ENCODE results near the gene MTA3.
"Not testable (repeated sequence)": the region's sequence is repeated elsewhere in the genome, so short reads cannot be mapped to it uniquely, and the experiment has no call there.

MTA3 gene

DNA sequence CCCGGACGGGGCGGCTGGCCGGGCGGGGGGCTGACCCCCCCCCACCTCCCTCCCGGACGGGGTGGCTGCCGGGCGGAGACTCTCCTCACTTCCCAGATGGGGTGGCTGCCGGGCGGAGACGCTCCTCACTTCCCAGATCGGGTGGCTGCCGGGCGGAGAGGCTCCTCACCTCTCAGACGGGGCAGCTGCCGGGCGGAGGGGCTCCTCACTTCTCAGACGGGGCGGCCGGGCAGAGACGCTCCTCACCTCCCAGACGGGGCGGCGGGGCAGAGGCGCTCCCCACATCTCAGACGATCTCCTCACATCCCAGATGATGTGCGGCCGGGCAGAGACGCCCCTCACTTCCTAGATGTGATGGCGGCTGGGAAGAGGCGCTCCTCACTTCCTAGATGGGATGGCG lies 37.7 kb downstream of the MTA3 start:
- in situ Hi-C loops (cut with MboI; ENCODE audit: low sequenced_read_pairs), result not testable (repeated sequence)

DNA sequence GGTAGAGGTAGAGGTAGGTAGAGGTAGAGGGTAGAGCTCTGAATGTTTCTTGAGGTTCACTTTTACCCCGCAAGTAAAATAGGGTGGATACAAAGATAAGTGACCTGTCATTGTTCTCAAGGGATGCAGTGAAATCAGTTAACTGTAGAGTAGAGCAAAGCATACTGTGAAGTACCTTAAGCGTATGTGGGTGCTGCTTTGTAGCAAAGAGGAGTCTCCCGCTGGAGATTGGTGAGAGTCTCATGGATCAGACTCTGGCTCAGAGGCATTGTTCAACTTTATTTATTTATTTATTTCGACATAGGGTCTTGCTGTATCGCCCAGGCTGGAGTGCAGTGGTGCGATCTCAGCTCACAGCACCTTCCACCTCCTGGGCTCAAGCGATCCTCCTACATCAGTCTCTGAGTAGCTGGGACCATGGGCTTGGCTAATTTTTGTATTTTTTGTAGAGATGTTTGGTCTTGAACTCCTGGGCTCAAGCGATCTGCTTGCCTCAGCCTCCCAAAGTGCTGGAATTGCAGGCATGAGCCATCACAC lies 38.7 kb downstream of the MTA3 start:
- in situ Hi-C loops (cut with MboI; ENCODE audit: low sequenced_read_pairs), result no loop called here

DNA sequence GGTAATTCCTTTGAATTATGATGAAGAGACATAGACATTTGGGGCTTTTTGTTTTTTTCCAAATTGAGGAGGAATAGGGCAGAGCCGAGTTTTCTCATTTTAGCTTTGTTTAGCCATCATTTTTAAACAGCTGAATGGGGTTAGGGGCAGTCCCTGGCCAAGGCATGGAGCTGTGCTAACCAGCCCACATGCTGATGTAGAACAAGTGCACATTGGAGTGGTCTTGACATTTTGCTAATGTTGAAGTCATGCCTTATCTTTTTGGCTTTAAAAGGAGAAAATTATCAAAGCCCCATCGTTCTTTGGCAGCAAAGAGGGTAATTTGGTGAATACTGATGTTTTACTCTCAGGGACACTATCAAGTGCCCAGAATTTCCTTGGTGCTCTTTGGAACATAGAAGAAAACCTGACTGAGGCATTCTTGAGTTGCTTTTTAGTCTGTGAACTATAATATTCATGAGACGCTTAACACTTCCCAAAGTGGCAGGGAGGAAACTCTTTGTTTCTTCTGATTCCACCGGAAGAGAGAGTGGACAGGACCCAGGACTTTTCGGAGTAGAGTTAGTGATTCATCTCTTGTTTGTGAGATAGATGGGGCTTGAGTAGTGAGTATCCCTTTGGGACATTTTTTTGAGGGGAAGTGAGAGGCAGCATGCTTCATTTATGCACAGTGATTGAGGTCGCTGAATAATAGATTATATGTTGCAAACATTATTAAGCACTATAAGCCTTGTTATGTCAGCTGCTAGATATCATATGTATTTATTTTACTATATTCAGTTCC lies 45.0 kb downstream of the MTA3 start:
- in situ Hi-C loops (cut with MboI; ENCODE audit: low sequenced_read_pairs), result no loop called here

GRCh38 chr2:42614838-42615237 lies 46.4 kb downstream of the MTA3 start:
- in situ Hi-C loops (cut with MboI; ENCODE audit: low sequenced_read_pairs), result no loop called here

- in situ Hi-C loops (cut with MboI; ENCODE audit: low sequenced_read_pairs), result no loop called here
Measured at GRCh38 chr2:42618116-42618515, 49.7 kb downstream of the MTA3 start.

DNA sequence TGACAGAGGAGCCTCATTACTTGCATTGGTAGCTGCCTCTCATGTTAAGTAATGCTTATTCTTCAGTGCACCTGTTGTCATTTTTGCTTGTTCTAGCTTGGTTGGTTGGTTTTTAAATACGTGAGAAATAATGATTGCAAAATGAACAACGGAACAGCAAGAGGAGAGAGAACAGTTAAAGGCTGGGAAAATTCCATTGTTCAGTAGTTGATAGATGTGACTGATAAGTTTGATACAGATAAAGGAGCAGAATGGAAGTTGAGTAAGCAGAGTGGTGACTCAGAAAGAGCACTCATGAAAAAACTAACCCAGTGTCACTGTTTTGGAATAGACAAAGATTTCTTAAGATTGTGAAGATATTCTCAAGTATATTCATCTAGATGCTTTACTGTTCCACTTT lies 50.5 kb downstream of the MTA3 start:
- in situ Hi-C loops (cut with MboI; ENCODE audit: low sequenced_read_pairs), result no loop called here

GRCh38 chr2:42621626-42622025 lies 53.2 kb downstream of the MTA3 start:
- in situ Hi-C loops (cut with MboI; ENCODE audit: low sequenced_read_pairs), result not testable (repeated sequence)

DNA sequence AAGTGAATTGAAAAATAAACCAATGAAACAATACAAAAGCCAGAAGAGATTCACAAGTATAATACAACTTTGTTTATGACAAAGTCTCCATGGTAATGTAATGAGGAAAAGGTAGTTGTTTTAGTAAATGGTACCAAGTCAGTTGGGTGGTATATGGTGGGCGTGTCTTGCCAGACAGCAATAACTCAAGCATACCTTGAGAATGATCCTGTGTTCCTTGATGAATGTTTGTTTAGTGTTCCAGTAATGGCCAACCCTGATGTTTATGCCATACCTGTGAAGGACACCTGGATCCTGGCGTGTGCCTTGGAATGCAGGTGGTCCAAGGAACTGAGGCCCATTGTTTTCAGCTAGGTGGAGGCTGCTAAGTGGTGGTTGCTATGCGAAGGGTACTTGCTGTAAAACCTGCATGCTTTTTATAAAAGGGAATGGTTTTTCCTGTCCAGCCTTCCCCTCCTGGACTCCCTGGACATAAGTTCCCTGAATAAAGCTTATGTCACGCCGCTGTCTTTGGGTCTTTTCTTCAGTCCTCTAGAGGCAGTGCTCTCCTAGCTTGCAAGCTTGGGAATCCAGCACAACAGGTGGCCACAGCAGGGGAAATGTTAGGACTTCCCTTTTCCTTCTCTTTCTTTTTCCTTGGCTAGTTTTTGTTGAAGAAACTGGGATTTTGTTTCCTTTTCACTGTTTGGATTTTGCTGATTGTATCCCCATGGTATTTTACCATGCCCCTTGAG lies 54.7 kb downstream of the MTA3 start:
- in situ Hi-C loops (cut with MboI; ENCODE audit: low sequenced_read_pairs), result no loop called here

DNA sequence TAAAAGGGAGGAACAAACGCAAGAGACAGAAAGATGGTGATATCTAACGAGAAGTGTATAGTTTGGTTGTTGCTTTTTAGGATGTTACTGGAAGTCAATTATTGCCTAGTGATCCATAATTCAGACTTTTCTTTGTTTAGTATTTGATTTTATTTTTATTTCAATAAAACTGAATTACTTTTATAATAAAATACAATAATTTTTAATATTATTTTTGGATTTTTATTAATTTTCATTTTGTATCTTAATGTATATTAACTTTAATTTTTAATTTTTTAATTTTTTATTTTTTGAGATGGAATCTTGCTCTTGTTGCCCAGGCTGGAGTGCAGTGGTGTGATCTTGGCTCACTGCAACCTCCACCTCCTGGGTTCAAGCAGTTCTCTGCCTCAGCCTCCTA lies 55.6 kb downstream of the MTA3 start:
- in situ Hi-C loops (cut with MboI; ENCODE audit: low sequenced_read_pairs), result no loop called here

DNA sequence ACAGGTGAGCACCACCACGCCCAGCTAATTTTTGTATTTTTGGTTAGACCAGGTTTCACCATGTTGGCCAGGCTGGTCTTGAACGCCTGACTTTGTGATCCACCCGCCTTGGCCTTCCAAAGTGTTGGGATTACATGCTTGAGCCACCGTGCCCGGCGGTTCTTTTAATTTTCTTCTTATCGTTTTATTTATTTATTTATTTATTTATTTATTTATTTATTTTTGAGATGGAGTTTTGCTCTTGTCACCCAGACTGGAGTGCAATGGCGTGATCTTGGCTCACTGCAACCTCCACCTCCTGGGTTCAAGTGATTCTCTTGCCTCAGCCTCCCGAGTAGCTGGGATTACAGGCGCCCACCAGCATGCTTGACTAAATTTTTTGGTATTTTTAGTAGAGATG lies 59.6 kb downstream of the MTA3 start:
- in situ Hi-C loops (cut with MboI; ENCODE audit: low sequenced_read_pairs), result not testable (repeated sequence)

DNA sequence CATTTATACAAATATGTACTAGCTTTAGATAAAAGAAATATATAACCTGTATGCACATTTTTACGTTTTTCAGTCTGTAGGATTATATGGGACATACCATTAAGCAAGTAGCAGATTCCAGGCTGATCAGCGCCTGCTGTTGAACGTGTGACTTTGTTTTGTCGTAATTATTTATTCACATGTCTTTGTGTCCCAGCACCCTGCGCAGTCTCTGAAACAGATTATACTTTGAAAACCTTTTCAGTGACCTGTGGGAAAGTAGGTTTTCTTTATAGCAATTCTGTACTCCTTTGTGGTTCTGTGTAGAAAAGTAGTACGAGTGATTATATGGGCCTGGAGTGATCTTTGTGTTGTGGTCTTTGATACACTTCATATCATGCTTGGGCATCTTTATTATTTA lies 68.5 kb downstream of the MTA3 start:
- in situ Hi-C loops (cut with MboI; ENCODE audit: low sequenced_read_pairs), result no loop called here

DNA sequence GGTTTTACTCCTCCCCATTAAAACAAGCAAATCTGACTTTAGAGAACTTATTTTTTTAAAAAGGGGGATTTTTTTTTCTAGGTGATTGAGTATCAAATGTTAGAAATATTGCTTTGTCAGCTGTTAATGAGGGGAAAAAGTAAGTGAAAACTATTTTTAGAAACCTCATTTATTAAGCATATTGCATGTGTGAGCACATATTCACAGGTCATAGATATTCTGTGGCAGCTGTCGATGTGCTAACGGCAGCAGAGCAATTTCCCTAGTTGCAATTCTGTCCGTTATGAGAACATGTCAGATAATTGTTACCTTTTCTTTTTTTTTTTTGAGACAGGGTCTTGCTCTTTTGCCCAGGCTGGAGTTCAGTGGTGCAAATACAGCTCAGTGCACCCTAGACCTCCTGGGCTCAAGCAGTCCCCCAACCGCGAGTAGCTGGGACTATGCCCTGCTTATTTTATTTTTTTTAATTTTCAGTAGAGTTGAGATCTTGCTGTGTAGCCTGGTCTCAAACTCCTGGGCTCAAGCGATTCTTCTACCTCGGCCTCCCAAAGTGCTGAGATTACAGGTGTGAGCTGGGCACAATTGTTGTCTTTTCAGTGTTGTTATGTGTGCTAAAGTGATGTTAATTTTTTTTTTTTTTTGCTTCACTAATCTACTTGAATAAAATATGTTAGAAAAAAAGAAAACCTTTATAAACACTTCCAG lies 69.8 kb downstream of the MTA3 start:
- in situ Hi-C loops (cut with MboI; ENCODE audit: low sequenced_read_pairs), result no loop called here

- in situ Hi-C loops (cut with MboI; ENCODE audit: low sequenced_read_pairs), result no loop called here
Measured at GRCh38 chr2:42639340-42640077, 71.1 kb downstream of the MTA3 start.

DNA sequence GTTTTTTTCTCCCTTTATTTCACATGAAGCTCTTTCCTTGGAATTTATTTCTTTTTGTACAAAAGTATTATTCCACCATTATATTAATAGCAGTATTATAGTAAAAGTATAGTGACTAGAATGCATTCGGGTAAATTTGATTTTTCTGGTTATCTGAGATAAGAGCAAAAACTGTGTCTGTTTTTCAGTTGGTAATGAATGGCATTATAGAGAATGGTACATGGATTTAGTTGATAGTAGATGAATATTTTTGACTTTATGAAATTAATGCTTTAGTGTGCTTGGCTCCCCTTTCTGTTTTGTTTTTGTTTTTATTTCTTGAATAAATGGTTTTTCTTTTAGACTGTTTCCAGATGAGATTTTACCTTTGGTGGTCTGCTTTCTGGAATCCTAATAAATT lies 71.8 kb downstream of the MTA3 start:
- in situ Hi-C loops (cut with MboI; ENCODE audit: low sequenced_read_pairs), result no loop called here

DNA sequence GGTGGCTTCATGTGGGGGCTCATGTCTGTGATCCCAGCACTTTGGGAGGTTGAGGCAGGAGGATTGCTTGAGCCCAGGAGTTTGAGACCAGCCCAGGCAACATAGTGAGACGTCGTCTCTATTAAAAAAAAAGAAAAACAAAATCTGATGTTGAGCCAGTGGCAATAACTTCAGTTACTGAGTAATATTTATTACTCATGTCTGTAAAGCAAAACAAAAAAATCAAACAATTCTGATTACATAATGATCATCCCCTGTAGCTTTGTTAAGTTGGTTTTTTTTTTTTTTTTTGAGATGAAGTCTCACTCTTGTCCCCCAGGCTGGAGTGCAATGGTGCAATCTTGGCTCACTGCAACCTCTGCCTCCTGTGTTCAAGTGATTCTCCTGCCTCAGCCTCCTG lies 73.9 kb downstream of the MTA3 start:
- in situ Hi-C loops (cut with MboI; ENCODE audit: low sequenced_read_pairs), result not testable (repeated sequence)

GRCh38 chr2:42645551-42645950 lies 77.1 kb downstream of the MTA3 start:
- in situ Hi-C loops (cut with MboI; ENCODE audit: low sequenced_read_pairs), result no loop called here

DNA sequence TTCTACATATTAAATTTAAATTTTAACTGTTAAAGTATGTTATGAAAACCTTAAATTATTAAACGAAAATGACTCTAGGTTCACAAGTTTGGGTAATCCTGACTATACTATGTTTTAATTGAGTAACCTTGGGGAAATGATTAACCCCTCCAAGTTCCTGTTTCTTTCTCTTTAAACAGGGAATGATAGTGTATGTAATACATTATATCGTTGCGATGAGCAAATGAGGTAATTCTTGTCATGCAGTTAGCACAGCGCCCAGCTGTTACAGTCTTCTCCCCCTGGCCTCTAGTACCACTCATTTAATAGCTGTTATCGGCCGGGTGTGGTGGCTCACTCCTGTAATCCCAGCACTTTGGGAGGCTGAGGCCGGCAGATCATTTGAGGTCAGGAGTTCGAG lies 80.4 kb downstream of the MTA3 start:
- in situ Hi-C loops (cut with MboI; ENCODE audit: low sequenced_read_pairs), result no loop called here

- in situ Hi-C loops (cut with MboI; ENCODE audit: low sequenced_read_pairs), result no loop called here
Measured at GRCh38 chr2:42651057-42651456, 82.6 kb downstream of the MTA3 start.

DNA sequence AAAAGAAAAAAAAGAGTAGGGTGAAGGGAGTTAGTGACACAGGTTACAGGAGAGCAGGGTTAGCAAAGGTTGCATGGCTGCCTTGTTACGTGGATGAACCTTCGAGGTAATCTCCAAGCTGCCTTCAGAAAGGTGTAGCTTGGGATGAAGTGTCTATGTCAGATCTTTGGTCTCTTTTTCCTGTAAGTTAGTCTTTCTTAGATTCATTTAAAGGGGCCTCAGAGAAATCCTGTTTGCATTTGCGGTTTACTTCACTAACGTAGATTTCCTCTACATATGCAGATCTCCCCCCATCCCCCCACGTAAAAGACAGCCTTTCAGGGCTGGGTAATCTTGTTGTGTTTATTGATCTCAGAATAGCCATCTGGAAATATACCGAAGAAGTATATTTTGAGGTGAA lies 83.7 kb downstream of the MTA3 start:
- in situ Hi-C loops (cut with MboI; ENCODE audit: low sequenced_read_pairs), result no loop called here

- in situ Hi-C loops (cut with MboI; ENCODE audit: low sequenced_read_pairs), result no loop called here
Measured at GRCh38 chr2:42653039-42653438, 84.6 kb downstream of the MTA3 start.

- in situ Hi-C loops (cut with MboI; ENCODE audit: low sequenced_read_pairs), result no loop called here
Measured at GRCh38 chr2:42653908-42654445, 85.5 kb downstream of the MTA3 start.
